ENCODE results near the gene RPL9. TPM values are rescaled to one million over a fixed set of nuclear protein-coding genes. Genes with fewer than 3 reads are reported as not detected.
"Not testable (repeated sequence)": the region's sequence is repeated elsewhere in the genome, so short reads cannot be mapped to it uniquely, and the experiment has no call there.

The RPL9 gene
- total and polyA plus RNA-seq, 11 donors: 576 to 2,059 (median 926) TPM

DNA sequence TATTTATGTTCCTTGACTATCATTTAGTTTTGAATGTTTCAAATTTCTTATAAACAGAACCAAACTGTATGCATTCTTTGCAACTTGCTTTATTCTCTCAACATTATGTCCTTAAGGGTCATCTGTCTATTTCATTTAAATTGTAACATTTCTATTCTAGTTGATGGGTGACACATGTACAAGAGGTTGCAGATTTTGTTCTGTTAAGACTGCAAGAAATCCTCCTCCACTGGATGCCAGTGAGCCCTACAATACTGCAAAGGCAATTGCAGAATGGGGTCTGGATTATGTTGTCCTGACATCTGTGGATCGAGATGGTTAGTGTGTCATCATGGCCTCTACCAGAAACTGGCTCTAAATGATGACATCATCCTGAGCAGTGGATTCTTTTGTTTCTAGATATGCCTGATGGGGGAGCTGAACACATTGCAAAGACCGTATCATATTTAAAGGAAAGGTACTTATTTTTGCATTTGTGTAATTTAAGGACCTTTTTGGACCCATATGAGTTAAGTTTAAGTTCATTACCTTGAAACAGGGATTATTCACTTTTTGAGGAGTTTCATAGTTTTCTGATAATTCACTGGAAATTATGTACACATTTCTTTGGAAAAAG is 6.3 kb upstream of the RPL9 start:
- DNase-seq (no peak), ATAC-seq (peak in 2 of 4 donors; percentile 33 to 57)
- no peak for TF ChIP-seq POLR2A (IDR thresholded peaks at IDR 0.05)
- TF ChIP-seq, protein P1, sequence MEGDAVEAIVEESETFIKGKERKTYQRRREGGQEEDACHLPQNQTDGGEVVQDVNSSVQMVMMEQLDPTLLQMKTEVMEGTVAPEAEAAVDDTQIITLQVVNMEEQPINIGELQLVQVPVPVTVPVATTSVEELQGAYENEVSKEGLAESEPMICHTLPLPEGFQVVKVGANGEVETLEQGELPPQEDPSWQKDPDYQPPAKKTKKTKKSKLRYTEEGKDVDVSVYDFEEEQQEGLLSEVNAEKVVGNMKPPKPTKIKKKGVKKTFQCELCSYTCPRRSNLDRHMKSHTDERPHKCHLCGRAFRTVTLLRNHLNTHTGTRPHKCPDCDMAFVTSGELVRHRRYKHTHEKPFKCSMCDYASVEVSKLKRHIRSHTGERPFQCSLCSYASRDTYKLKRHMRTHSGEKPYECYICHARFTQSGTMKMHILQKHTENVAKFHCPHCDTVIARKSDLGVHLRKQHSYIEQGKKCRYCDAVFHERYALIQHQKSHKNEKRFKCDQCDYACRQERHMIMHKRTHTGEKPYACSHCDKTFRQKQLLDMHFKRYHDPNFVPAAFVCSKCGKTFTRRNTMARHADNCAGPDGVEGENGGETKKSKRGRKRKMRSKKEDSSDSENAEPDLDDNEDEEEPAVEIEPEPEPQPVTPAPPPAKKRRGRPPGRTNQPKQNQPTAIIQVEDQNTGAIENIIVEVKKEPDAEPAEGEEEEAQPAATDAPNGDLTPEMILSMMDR (IDR thresholded peaks at IDR 0.05): no peak
- Histone ChIP-seq H3K27ac (no peak overlapping the region), H3K36me3 (peaks cover 0 to 77% (median 70%) of the 10 kb centered on the region in 9 donors), H3K27me3 (no peaks in the 10 kb centered on the region), H3K4me3 (no peak overlapping the region), H3K9me3 (no peaks in the 10 kb centered on the region), H3K4me1 (peaks cover 0 to 6% (median 1%) of the 10 kb centered on the region in 12 donors)
- WGBS, 4 donors: 5 to 20% (median 18%) methylated on average over 2 of the region's 2 CpGs
- intact Hi-C loops (cut with DNase I): loop anchor here in 7 of 10 donors (5.0 to 10.0 kb wide), 7 partner anchors 170 to 842 kb away; partner anchors contain the start of genes PDS5A (in 4 of the 7), SMIM14 (in 4 of the 7), N4BP2 (in 2 of the 7) and UBE2K (in 1 of the 7)

DNA sequence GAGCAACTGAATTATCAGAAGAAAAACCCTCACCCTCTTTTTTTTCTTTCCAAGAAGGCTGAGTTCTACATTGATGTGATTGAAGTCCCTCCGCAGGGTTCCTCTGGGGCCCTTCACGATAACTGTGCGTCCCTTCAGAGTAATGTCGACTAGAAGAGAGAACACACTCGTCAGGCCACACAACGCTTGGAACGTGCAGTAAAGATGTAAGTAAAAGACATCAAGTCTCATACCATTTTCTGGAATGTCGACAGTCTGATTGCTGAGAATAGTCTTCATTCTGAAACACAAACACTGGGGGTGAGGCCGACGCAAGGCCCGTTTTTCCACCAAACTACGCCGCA is 589 bp downstream of the RPL9 start:
- intact Hi-C loops (cut with DNase I): loop anchor here in 5 of 10 donors (2.0 to 10.0 kb wide), 6 partner anchors 67 to 519 kb away; partner anchors contain the start of genes UGDH (in 3 of the 5), PDS5A (in 2 of the 5), SMIM14 (in 2 of the 5) and RFC1 (in 1 of the 5)
- 0 to 1% (median 1%) methylated on average over 8 to 13 of the region's 13 CpGs for WGBS, 4 donors
- peak in 2 of 4 donors; percentile 3 to 14 for ATAC-seq

DNA sequence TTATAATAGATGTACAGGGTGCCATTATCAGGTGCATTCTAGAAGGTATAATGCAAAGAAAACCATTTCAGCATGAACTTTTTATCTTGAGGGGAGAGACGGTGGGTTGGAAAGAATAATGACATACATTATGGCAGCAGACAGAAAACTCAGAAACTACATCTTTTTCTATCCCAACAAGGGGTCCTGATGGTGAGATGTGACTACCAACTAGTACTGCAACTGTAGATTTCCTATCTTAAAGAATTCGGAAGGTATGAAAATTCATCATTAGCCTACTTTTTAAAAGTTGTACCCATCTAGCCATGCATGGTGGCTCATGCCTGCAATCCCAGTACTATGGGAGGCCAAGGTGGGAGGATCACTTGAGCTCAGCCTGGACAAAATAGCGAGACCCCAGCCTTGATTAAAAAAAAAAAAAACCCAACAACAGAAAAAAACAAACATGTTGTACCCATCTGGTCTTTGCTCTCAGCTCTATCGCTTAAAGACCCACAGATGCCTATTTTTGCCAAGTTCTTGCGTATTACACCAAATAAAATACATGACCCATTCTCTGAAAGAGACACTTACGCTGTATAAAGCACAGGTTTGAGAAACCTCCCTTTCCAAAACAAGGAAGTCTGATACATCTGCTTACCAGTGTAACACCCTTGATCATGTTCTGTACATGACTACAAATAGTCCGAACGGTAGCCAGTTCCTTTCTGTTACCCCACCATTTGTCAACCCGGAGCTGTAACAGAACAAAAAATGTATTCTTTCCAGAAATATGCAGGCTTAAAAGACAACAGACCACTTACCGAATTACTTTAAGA is 1.6 kb downstream of the RPL9 start:
- intact Hi-C loops (cut with DNase I): loop anchor here in 4 of 10 donors (5.0 to 10.0 kb wide), 4 partner anchors 68 to 180 kb away; partner anchors contain the start of genes SMIM14 (in 2 of the 4), UGDH (in 2 of the 4) and RFC1 (in 1 of the 4)
- H3K36me3 ChIP-seq: peaks cover 5 to 72% (median 68%) of the 10 kb centered on the region in 9 donors
- no peaks in the 10 kb centered on the region for H3K9me3 ChIP-seq
- DNase-seq (no peak), ATAC-seq (no peak)
- 71 to 79% (median 75%) methylated on average over 10 of the region's 10 CpGs for WGBS, 4 donors
- no peaks in the 10 kb centered on the region for H3K27me3 ChIP-seq
- H3K4me1 ChIP-seq: peaks cover 10 to 37% (median 27%) of the 10 kb centered on the region in 12 donors
- TF ChIP-seq, protein P1 (IDR thresholded peaks at IDR 0.05): no peak
- no peak for TF ChIP-seq POLR2A (IDR thresholded peaks at IDR 0.05)
- peak overlapping the region in 11 of 12 donors; percentile 67 to 93 (median 86) for H3K4me3 ChIP-seq
- peak overlapping the region in 7 of 12 donors; percentile 91 to 98 (median 96) for H3K27ac ChIP-seq

More for the DNA sequence above, 589 bp downstream of the RPL9 start:
- peaks cover 10 to 37% (median 27%) of the 10 kb centered on the region in 12 donors for H3K4me1 ChIP-seq
- peak overlapping the region; percentile 67 to 93 (median 85) for H3K4me3 ChIP-seq
- DNase-seq, H3K27me3 ChIP-seq, H3K9me3 ChIP-seq: not testable (repeated sequence)
- H3K36me3 ChIP-seq: peaks cover 5 to 71% (median 68%) of the 10 kb centered on the region in 9 donors
- H3K27ac ChIP-seq: peak overlapping the region; percentile 83 to 98 (median 92)

DNA sequence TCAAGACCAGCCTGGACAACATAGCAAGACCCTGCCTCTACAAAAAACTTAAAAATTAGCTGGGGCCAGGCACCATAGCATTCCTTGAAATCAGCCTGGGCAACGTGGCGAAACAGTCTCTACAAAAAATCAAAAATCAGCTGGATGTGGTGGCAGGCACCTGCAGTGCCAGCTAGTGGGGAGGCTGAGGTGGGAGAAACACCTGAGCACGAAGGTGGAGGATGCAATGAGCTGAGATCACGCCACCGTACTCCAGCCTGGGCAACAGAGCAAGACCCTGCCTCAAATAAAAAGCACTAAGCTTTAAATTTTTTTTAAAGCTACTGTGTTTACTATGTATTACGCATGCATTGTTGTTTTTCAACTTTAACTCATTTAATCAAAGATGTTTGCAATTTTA is 3.2 kb downstream of the RPL9 start:
- Histone ChIP-seq H3K27ac (no peak overlapping the region), H3K36me3 (peaks cover 5 to 76% (median 73%) of the 10 kb centered on the region in 9 donors), H3K4me3 (no peak overlapping the region), H3K9me3 (no peaks in the 10 kb centered on the region), H3K4me1 (peaks cover 10 to 37% (median 27%) of the 10 kb centered on the region in 12 donors), H3K27me3 (no peaks in the 10 kb centered on the region)
- ATAC-seq: no peak
- 92 to 95% (median 94%) methylated on average over 6 of the region's 6 CpGs for WGBS, 4 donors
- intact Hi-C loops (cut with DNase I): loop anchor here in 4 of 10 donors (5.0 to 10.0 kb wide), 4 partner anchors 69 to 182 kb away; partner anchors contain the start of genes SMIM14 (in 2 of the 4), UGDH (in 2 of the 4) and RFC1 (in 1 of the 4)
- no peak for TF ChIP-seq POLR2A (IDR thresholded peaks at IDR 0.05)
- TF ChIP-seq, protein P1 (IDR thresholded peaks at IDR 0.05): no peak
- DNase-seq: no peak
